Thyroid gland (tissue), 4 donors: ENCODE data around the gene LEF1. TPM values are rescaled to one million over a fixed set of nuclear protein-coding genes. Genes with fewer than 3 reads are reported as not detected.

Source experiments
- DNase-seq, 2 donors: peaks; one replicate each; pipeline ENCODE4 v3.0.0-alpha.2; 2019
- H3K27ac ChIP-seq, 3 donors: fragments of 200-600 bp; sonication (generic); 1 replicate in 2 of 3; 2 replicates in 1 of 3; pipeline ENCODE4 v1.5.1; 2016 to 2019; ENCODE audit warnings: mild to moderate bottlenecking in 1 of 3, moderate library complexity in 1 of 3
- H3K27me3 ChIP-seq: fragments of 200-600 bp; sonication (generic); one replicate; pipeline ENCODE4 v1.5.1; 2019
- H3K36me3 ChIP-seq, 2 donors: fragments of 200-600 bp; sonication (generic); one replicate each; pipeline ENCODE4 v1.5.1; 2016 to 2019
- H3K4me1 ChIP-seq, 2 donors: fragments of 200-600 bp; sonication (generic); one replicate each; pipeline ENCODE4 v1.5.1; 2017 to 2019
- H3K4me3 ChIP-seq, 3 donors: fragments of 200-600 bp; sonication (generic); replicated peaks in 1 of 3; 1 replicate in 2 of 3; 2 replicates in 1 of 3; pipeline ENCODE4 v1.5.1; 2016; ENCODE audit warnings: mild to moderate bottlenecking in 1 of 3
- H3K9me3 ChIP-seq: fragments of 200-600 bp; sonication (generic); one replicate; pipeline ENCODE4 v1.5.1; 2017
- POLR2A ChIP-seq, 2 donors: fragments of 450-650 bp; IDR thresholded peaks; one replicate each; pipeline ENCODE4 v1.6.1; 2017; ENCODE audit warnings: antibody characterized with exemption in 2 of 2, mild to moderate bottlenecking in 2 of 2, moderate library complexity in 1 of 2
- WGBS, 2 donors: methylation state at CpG; one replicate each; pipeline ENCODE4 v1.1.5; 2017; 5-methylcytosine and 5-hydroxymethylcytosine counted together
- intact Hi-C: fragments of 100-400 bp; cut with DNase I; formaldehyde crosslinking; loops from one replicate; pipeline ENCODE4 v1.15.1; 2023
- total RNA-seq, 4 donors: library from RNA; depleted of rRNA; stranded (reverse); fragments of >200 nt; gene quantifications; one replicate each; pipeline ENCODE4 v1.2.3, GENCODE V29; 2016
- TF ChIP-seq, protein P1 (sequence below), 6 experiments: fragments of 200-600 bp in 3 of 6; fragments of 450-650 bp in 3 of 6; sonication (generic) in 3 of 6; IDR thresholded peaks; one replicate each; pipeline ENCODE4 v1.5.1; 2016 to 2019; ENCODE audit warnings: antibody characterized with exemption in 6 of 6, mild to moderate bottlenecking in 2 of 6, inconsistent platforms in 1 of 6, moderate library complexity in 1 of 6

The LEF1 gene
- total RNA-seq, 4 donors from 2014 or later = 4.2 to 24.3 (median 9.9) TPM

DNA sequence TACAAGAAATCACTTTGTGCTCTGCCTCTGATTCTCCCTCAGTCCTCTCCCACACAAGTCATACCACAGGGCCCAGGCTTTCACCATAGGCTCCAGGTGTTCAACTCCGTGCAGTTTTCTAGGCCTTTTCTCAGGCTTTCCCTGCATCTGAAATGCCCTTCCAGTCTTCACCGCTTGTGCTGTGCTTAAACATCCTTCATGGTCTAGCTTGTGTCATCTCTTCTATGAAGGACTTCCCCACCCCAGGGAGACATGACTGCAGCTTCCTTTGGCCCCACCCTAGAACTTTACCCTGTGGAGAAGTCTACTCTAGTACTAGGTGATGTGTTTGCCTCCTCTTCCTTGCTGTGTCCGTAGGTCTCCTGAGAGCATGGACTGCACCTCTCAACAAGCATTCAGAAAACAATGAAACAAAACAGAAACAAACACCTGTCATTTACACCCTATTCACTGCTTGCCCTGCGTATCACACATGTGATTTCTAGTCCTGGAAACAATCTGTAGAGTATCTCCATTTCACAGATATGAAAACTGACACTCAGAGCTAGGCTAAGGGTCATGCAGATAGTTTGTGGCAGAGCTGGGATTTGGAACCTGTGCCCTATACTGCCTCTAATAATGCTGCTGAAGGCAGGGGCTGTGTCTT is 22.7 kb upstream of the LEF1 start:
- WGBS, 2 donors = 94 to 98% methylated on average over 4 of the region's 4 CpGs
- intact Hi-C loops = no loop called here
- TF ChIP-seq, protein P1, sequence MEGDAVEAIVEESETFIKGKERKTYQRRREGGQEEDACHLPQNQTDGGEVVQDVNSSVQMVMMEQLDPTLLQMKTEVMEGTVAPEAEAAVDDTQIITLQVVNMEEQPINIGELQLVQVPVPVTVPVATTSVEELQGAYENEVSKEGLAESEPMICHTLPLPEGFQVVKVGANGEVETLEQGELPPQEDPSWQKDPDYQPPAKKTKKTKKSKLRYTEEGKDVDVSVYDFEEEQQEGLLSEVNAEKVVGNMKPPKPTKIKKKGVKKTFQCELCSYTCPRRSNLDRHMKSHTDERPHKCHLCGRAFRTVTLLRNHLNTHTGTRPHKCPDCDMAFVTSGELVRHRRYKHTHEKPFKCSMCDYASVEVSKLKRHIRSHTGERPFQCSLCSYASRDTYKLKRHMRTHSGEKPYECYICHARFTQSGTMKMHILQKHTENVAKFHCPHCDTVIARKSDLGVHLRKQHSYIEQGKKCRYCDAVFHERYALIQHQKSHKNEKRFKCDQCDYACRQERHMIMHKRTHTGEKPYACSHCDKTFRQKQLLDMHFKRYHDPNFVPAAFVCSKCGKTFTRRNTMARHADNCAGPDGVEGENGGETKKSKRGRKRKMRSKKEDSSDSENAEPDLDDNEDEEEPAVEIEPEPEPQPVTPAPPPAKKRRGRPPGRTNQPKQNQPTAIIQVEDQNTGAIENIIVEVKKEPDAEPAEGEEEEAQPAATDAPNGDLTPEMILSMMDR (IDR thresholded peaks at IDR 0.05) = no peak
- no peak for TF ChIP-seq POLR2A (IDR thresholded peaks at IDR 0.05)

DNA sequence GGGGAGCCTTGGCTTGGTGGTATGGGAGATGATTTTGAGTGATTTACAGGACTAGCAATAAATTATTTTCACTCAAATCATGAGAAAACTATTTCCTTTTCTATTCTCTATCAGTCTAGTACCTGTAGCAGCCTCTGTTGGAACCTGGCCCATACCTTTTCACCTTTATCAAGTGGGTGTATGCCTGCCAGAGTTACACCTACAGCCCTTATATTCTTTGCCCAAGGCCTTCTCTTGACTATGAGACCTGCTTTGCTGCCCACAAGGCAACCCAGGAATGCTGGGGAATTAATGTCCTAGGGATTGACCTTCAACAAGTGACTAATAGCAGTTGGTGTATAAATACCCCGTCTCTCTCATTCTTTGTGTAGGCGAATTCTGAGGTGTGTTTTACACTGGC is 20.0 kb upstream of the LEF1 start:
- TF ChIP-seq POLR2A (IDR thresholded peaks at IDR 0.05) = no peak
- TF ChIP-seq, protein P1 (IDR thresholded peaks at IDR 0.05) = no peak
- no peaks in the 10 kb centered on the region for H3K27me3 ChIP-seq
- no peak overlapping the region for H3K4me3 ChIP-seq
- WGBS, 2 donors = 83 to 87% methylated on average over 2 of the region's 2 CpGs
- H3K27ac ChIP-seq = peak overlapping the region in 1 of 3 donors; percentile 2
- no peaks in the 10 kb centered on the region for H3K36me3 ChIP-seq
- intact Hi-C loops = no loop called here
- peaks cover 0 to 9% of the 10 kb centered on the region in 2 donors for H3K4me1 ChIP-seq
- peak; percentile 30 to 44 for DNase-seq
- no peaks in the 10 kb centered on the region for H3K9me3 ChIP-seq

More for the DNA sequence above, 22.7 kb upstream of the LEF1 start:
- no peaks in the 10 kb centered on the region for H3K27me3 ChIP-seq
- peaks cover 0 to 15% of the 10 kb centered on the region in 2 donors for H3K4me1 ChIP-seq
- no peak overlapping the region for H3K27ac ChIP-seq
- no peak for DNase-seq
- no peak overlapping the region for H3K4me3 ChIP-seq
- no peaks in the 10 kb centered on the region for H3K9me3 ChIP-seq
- no peaks in the 10 kb centered on the region for H3K36me3 ChIP-seq

DNA sequence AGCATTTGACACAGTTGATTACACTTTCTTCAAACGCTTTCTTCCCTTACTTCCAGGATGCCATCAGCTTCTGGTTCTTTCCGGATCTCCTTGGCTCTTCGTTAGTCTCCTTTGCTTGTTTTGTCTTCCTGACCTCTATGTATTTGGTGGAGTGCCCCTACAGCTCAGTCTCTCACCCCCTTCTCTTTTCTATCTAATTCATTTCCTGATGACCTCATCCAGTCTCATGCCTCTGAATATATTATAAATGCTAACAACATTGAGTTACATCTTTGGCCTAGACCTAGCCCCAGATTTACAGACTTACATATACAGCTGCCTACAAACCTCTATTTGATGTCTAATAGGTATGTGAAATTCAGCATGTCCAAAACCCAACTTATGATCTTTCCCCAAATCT is 16.5 kb upstream of the LEF1 start:
- TF ChIP-seq, protein P1 (IDR thresholded peaks at IDR 0.05) = no peak
- no peak for TF ChIP-seq POLR2A (IDR thresholded peaks at IDR 0.05)
- intact Hi-C loops = no loop called here
- Histone ChIP-seq H3K36me3 (no peaks in the 10 kb centered on the region), H3K27me3 (no peaks in the 10 kb centered on the region), H3K27ac (no peak overlapping the region), H3K9me3 (no peaks in the 10 kb centered on the region), H3K4me3 (no peak overlapping the region), H3K4me1 (peaks cover 0 to 5% of the 10 kb centered on the region in 2 donors)
- DNase-seq = no peak
- WGBS, 2 donors = 91 to 92% methylated on average over 3 of the region's 3 CpGs

DNA sequence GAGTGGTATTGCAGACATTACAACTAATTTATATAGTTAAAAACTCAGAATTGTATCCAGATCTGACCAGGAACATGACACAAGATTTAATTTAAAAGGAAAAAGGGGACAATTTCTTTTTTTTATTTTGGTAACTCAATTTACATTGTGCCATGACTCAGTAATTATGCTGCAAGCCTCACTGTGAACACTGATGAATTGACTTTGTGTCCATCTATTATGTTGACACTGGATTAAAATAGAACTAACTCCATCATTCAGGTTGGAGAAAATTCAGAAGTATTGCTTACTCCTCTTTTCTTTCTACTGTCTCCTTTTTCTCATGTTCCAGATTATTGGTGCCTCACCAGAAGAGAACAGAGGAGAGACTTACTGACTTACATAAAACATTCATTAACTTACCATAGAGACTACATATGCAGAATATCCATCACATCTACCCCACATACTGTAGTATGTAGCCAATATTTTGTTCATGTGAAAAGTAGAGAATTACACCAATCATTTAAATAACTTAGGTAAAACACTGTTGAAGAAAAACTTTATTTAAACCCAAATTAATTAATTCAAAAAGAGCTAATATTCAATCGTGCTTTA is 15.8 kb upstream of the LEF1 start:
- no peaks in the 10 kb centered on the region for H3K36me3 ChIP-seq
- H3K27me3 ChIP-seq = no peaks in the 10 kb centered on the region
- H3K4me1 ChIP-seq = peaks cover 0 to 5% of the 10 kb centered on the region in 2 donors
- no peak for DNase-seq
- H3K4me3 ChIP-seq = no peak overlapping the region
- WGBS, 2 donors = 91 to 94% methylated on average over 1 of the region's 1 CpG
- intact Hi-C loops = no loop called here
- H3K27ac ChIP-seq = no peak overlapping the region
- no peaks in the 10 kb centered on the region for H3K9me3 ChIP-seq
- TF ChIP-seq POLR2A (IDR thresholded peaks at IDR 0.05) = no peak
- TF ChIP-seq, protein P1 (IDR thresholded peaks at IDR 0.05) = no peak

GRCh38 chr4:108181704-108182103 is 13.0 kb upstream of the LEF1 start:
- WGBS, 2 donors = 94 to 96% methylated on average over 2 of the region's 2 CpGs

More at GRCh38 chr4:108181704-108182103, 13.0 kb upstream of the LEF1 start:
- Histone ChIP-seq H3K27ac (no peak overlapping the region), H3K4me1 (no peaks in the 10 kb centered on the region), H3K9me3 (no peaks in the 10 kb centered on the region), H3K36me3 (no peaks in the 10 kb centered on the region), H3K27me3 (no peaks in the 10 kb centered on the region), H3K4me3 (no peak overlapping the region)
- intact Hi-C loops = no loop called here
- TF ChIP-seq POLR2A (IDR thresholded peaks at IDR 0.05) = no peak
- TF ChIP-seq, protein P1 (IDR thresholded peaks at IDR 0.05) = peak in 2 of 6 experiments; percentile 8 to 32
- peak in 1 of 2 donors; percentile 10 for DNase-seq
